ENCODE data around the gene AAMP.

GRCh38 chr2:218249691-218250090 is 20.2 kb downstream of the AAMP start:
- TF ChIP-seq, protein P1, sequence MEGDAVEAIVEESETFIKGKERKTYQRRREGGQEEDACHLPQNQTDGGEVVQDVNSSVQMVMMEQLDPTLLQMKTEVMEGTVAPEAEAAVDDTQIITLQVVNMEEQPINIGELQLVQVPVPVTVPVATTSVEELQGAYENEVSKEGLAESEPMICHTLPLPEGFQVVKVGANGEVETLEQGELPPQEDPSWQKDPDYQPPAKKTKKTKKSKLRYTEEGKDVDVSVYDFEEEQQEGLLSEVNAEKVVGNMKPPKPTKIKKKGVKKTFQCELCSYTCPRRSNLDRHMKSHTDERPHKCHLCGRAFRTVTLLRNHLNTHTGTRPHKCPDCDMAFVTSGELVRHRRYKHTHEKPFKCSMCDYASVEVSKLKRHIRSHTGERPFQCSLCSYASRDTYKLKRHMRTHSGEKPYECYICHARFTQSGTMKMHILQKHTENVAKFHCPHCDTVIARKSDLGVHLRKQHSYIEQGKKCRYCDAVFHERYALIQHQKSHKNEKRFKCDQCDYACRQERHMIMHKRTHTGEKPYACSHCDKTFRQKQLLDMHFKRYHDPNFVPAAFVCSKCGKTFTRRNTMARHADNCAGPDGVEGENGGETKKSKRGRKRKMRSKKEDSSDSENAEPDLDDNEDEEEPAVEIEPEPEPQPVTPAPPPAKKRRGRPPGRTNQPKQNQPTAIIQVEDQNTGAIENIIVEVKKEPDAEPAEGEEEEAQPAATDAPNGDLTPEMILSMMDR (IDR thresholded peaks at IDR 0.05), result no peak
- TF ChIP-seq POLR2A (IDR thresholded peaks at IDR 0.05), result no peak

Measured in Peyer's patch (tissue), 4 donors.